ENCODE data around the gene CES4A. TPM values are rescaled to one million over a fixed set of nuclear protein-coding genes. Genes with fewer than 3 reads are reported as not detected.
"Not testable (repeated sequence)": the region's sequence is repeated elsewhere in the genome, so short reads cannot be mapped to it uniquely, and the experiment has no call there.

Gene CES4A
- total RNA-seq, 1 donor from 2014 or later: 18.5 TPM

GRCh38 chr16:67040906-67041305 lies 52.5 kb downstream of the CES4A start:
- Mint-ChIP-seq H3K4me1 (peaks cover 5% of the 10 kb centered on the region), H3K4me3 (no peak overlapping the region), H3K36me3 (peaks cover 18% of the 10 kb centered on the region), H3K27me3 (ENCODE audit: low read depth) (no peaks in the 10 kb centered on the region), H3K27ac (no peak overlapping the region), H3K9me3 (no peaks in the 10 kb centered on the region)
- TF ChIP-seq CTCF (IDR thresholded peaks at IDR 0.05; ENCODE audit: unreplicated experiment): no peak
- DNase-seq (ENCODE audit: low spot score in 2 of 2, unreplicated experiment in 2 of 2): no peak

- not testable (repeated sequence) for H3K27me3 Mint-ChIP-seq (ENCODE audit: low read depth); H3K27ac Mint-ChIP-seq; H3K4me1 Mint-ChIP-seq; DNase-seq (ENCODE audit: low spot score in 2 of 2, unreplicated experiment in 2 of 2); H3K4me3 Mint-ChIP-seq; H3K9me3 Mint-ChIP-seq
- peaks cover 16% of the 10 kb centered on the region for H3K36me3 Mint-ChIP-seq
Observed at GRCh38 chr16:67041520-67041919, 53.1 kb downstream of the CES4A start.

- H3K27me3 Mint-ChIP-seq (ENCODE audit: low read depth): no peaks in the 10 kb centered on the region
- H3K4me1 Mint-ChIP-seq: peaks cover 3% of the 10 kb centered on the region
- H3K4me3 Mint-ChIP-seq: no peak overlapping the region
- TF ChIP-seq CTCF (IDR thresholded peaks at IDR 0.05; ENCODE audit: unreplicated experiment): no peak
- peaks cover 16% of the 10 kb centered on the region for H3K36me3 Mint-ChIP-seq
- H3K27ac Mint-ChIP-seq: peak overlapping the region; percentile 4
- no peak for DNase-seq (ENCODE audit: low spot score in 2 of 2, unreplicated experiment in 2 of 2)
- H3K9me3 Mint-ChIP-seq: no peaks in the 10 kb centered on the region
Observed at GRCh38 chr16:67043420-67043819, 55.0 kb downstream of the CES4A start.

GRCh38 chr16:67050796-67051195 lies 62.4 kb downstream of the CES4A start:
- Mint-ChIP-seq H3K4me3 (no peak overlapping the region), H3K27me3 (ENCODE audit: low read depth) (no peaks in the 10 kb centered on the region), H3K36me3 (peaks cover 6% of the 10 kb centered on the region), H3K9me3 (no peaks in the 10 kb centered on the region), H3K4me1 (peaks cover under 1% of the 10 kb centered on the region), H3K27ac (no peak overlapping the region)
- TF ChIP-seq CTCF (IDR thresholded peaks at IDR 0.05; ENCODE audit: unreplicated experiment): no peak
- DNase-seq (ENCODE audit: low spot score in 2 of 2, unreplicated experiment in 2 of 2): no peak

GRCh38 chr16:67052399-67052798 lies 64.0 kb downstream of the CES4A start:
- Mint-ChIP-seq H3K9me3 (no peaks in the 10 kb centered on the region), H3K4me3 (no peak overlapping the region), H3K4me1 (peaks cover 5% of the 10 kb centered on the region), H3K27ac (no peak overlapping the region), H3K36me3 (peaks cover 11% of the 10 kb centered on the region), H3K27me3 (ENCODE audit: low read depth) (no peaks in the 10 kb centered on the region)
- TF ChIP-seq CTCF (IDR thresholded peaks at IDR 0.05; ENCODE audit: unreplicated experiment): no peak
- DNase-seq (ENCODE audit: low spot score in 2 of 2, unreplicated experiment in 2 of 2): no peak

GRCh38 chr16:67053767-67054334 lies 65.5 kb downstream of the CES4A start:
- peaks cover 11% of the 10 kb centered on the region for H3K36me3 Mint-ChIP-seq
- peak overlapping the region; percentile 8 for H3K27ac Mint-ChIP-seq
- no peak for DNase-seq (ENCODE audit: low spot score in 2 of 2, unreplicated experiment in 2 of 2)
- no peak for TF ChIP-seq CTCF (IDR thresholded peaks at IDR 0.05; ENCODE audit: unreplicated experiment)
- no peaks in the 10 kb centered on the region for H3K9me3 Mint-ChIP-seq
- H3K4me3 Mint-ChIP-seq: no peak overlapping the region
- H3K27me3 Mint-ChIP-seq (ENCODE audit: low read depth): no peaks in the 10 kb centered on the region
- H3K4me1 Mint-ChIP-seq: peaks cover 5% of the 10 kb centered on the region
